Measurements from ENCODE around the gene ATPAF2.

Gene ATPAF2

DNA sequence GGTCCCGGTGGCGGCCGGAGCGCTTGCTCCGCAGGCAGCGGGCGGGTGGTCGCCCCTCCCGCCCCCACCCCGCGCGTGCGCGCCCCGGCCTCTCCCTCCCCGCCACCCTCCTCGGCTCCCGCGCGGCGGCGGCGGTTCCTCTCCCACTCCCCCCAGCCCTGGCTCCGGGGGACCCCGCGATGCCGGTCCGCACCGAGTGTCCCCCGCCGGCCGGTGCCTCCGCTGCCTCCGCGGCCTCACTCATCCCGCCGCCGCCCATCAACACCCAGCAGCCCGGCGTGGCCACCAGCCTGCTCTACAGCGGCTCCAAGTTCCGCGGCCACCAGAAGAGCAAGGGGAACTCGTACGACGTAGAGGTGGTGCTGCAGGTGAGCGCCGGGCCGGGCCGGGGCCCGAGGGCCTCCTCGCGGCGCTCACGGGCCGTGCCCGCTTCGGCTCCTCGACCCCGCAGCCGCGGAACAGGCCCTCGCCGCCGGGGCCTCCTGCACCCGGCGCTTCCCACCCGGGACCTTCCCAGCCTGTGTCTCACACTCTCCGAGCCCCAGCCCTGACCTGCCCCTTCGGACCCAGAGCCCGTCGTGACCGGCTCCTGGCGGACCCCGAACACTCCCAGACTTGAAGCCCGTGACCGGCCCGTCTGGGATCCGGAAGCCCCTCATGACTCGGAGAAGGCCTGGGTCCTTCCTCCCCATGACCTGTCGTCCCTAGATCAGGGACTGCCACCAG lies 730 bp upstream of the ATPAF2 start:
- no peak for DNase-seq

DNA sequence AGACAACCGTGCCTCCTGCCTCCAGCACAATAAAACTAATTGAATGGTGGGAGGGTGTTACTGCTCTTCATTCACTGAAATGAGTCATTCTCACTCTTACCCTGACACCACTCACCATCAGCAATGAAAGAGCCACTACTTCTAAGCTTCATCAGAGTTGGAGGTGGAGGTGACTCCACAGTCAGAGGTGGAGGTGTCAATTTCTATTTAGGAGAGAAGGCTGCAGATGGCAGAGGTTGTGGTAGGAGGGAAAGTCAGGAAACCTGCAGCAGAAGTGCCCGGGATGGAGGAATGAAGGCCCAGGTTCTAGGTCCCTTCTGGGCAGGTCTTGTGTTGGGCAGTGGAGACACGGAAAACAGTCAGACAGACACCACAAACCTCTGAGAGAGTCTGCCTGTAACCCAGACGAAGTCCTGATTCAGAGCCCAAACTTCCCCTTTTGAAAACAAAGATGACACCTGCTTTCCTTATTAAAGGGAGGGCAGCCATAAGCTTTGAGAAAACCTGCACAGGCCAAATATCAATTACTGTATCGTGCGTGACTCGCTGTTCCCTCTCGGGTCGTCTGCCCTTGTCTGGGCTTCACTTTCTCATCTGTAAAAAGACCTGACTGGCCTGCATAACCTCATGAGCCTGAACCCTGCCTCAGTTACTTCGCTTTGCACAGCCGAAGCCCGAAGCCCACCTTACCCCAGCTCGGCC lies 668 bp downstream of the ATPAF2 start:
- DNase-seq: peak; percentile 4

DNA sequence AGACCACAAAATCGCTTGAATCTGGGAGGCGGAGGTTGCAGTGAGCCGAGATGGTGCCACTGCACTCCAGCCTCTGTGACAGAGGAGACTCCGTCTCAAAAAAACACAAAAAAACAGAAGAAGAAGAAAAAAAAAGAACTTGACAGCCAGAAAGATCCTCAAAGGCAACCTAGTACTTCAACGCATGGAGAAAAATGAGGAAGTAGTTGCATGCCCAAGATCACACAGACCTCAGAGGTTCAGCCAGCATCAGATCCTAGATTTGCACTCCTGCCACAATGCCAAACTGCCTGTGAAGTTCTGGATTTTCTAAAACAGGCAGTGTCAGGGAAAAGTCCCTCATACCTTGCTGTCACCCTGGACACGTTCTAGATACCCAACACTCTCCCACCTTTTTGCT lies 1.5 kb downstream of the ATPAF2 start:
- no peak for DNase-seq

DNA sequence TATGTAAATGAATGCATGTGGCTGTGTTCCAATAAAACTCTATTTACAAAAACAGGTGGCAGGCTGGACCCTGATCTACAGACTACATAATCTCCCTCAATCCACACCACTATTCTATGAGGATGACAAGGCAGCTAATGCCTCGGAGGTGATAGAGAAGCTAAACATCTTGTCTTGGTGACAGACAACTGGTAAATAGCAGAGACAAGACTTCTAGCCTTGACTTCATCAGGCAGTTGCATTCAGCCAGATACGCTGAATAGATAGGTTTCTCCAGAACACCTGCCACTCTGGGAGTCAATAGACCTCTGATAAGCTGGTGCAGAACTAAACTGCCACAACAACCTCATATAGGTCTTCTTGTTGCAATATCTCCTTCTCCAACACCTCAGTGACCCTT lies 3.3 kb downstream of the ATPAF2 start:
- no peak for DNase-seq

DNA sequence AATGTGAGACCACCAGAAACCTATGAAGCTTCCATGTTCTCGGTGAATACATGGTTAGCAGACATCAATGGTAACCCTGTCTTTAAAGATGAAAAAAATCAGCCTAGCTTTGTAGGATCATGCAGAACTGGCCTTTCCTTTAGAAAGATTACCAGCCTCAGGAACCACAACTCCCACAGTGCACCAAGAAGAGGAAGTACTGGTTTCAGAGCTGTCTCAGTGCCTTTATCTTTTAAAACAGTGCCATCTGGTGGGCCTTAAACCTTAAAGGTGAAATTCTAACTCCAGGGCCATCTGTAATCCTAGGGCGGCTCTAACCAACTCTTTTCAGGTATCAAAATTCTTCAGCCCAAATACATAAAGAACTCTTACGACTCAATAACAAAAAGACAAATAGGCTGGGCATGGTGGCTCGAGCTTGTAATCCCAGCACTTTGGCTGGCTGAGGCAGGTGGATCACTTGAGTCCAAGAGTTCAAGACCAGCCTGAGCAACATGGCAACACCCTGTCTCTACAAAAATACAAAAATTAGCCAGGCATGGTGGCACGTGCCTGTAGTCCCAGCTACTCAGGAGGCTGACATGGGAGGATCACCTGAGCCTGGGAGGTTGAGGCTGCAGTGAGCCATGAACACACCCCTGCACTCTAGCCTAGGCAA lies 5.4 kb downstream of the ATPAF2 start:
- peak; percentile 40 for DNase-seq

- no peak for DNase-seq
These were observed 7.0 kb downstream of the ATPAF2 start for GRCh38 chr17:18031955-18032354.

GRCh38 chr17:18028952-18029540 lies 9.9 kb downstream of the ATPAF2 start:
- DNase-seq: no peak

GRCh38 chr17:18028114-18028951 lies 10.6 kb downstream of the ATPAF2 start:
- DNase-seq: no peak

DNA sequence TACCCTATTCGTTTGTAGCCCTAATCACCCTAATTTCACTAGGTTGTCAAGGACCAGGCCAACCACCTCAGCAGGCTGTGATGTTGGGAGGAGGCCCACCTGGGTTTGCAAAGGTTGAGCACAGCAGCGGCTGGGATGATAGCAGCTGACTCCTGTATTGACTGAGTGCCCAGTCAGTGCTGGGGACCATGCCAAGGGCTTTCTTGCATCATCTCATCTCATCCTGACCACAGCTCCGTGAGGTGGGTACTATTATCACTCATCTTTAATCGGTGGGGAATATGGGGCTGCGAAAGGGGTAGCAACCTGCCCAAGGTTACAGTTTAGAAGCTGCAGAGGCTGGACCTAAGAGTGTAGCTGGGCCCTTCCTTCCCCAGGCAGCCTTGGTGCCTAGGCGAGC lies 11.7 kb downstream of the ATPAF2 start:
- no peak for DNase-seq

DNA sequence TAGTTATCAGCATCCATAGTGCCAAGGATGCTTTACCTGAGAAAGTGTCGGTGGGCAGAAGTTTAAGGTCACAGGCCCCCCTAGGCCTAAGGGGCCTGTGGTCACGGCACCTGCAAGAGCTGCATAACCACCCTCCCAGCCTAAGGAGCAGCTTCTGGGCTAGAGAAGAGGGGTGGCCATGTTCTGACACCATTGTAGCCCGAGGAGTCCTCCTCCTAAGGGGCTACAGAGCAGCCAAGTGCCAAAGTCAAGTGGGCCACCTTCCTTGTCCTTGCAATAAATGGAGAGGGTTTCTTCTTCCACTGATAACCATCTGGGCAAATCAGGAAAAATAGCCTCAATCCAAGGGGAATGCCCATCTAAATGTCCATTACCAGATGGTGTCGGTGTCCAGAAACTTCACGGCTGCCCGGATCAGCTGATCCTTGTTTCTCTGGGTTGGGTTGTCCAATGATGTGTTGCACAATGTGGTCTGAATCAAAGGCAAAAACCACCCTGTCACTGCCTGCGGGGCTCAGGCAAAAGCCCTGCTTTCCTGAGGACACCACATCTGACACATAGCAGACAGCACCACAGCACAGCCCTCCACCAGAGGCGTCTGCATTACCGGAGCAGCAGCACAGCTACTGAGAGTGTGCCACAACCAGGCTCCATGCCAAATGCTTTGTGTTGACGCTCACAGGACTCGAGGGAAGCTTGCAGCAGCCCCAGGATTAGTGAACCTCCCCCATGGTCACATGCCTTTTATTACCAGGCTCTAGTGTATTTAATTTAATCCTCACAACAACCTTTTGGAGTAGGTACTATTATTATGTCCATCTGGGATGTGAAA lies 12.8 kb downstream of the ATPAF2 start:
- DNase-seq: no peak

GRCh38 chr17:18025241-18025944 lies 13.6 kb downstream of the ATPAF2 start:
- peak; percentile 11 for DNase-seq

DNA sequence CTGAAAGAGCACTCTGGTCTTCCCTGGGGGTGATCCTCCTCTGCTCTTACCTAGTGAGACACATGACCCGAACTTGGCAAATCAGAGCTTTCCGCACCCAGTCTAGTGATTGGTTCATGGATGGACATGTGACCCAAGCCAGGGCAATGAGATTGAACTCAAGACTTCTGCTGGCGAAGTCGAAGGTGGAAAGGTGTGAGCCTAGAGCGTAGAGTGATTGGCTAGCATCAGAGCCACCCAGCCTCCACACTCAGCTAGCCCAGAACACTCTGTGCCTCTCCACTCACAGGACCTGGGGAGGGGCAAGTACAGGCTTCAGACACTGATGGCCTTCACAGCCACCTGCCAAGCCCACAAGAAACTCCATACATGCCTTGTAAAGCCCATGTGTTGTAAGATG lies 17.6 kb downstream of the ATPAF2 start:
- DNase-seq: no peak

- no peak for DNase-seq
These were observed 18.0 kb downstream of the ATPAF2 start for GRCh38 chr17:18020971-18021370.

- DNase-seq: no peak
These were observed 19.2 kb downstream of the ATPAF2 start for GRCh38 chr17:18019838-18020154.

- no peak for DNase-seq
These were observed 20.5 kb downstream of the ATPAF2 start for GRCh38 chr17:18018411-18018921.

DNA sequence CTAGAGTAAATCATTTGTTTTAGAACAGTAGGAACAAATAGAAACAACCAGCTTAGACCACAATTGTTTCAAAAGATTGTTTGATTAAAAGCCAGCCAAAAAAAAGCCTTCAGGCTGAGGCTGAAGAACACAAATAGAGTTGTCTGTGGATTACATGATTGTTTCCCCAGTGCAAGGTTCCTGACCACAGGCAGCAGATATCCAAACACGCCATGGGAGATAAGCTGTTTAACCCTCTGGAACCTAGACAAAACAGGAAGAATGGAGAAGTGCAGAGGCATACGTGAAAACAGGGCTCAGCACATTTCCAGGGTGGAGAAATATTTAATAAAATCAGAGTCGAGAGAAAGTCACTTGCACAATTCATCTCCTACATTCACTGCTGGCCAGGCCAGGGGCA lies 21.0 kb downstream of the ATPAF2 start:
- DNase-seq: no peak

- no peak for DNase-seq
These were observed 22.5 kb downstream of the ATPAF2 start for GRCh38 chr17:18016426-18016825.

DNA sequence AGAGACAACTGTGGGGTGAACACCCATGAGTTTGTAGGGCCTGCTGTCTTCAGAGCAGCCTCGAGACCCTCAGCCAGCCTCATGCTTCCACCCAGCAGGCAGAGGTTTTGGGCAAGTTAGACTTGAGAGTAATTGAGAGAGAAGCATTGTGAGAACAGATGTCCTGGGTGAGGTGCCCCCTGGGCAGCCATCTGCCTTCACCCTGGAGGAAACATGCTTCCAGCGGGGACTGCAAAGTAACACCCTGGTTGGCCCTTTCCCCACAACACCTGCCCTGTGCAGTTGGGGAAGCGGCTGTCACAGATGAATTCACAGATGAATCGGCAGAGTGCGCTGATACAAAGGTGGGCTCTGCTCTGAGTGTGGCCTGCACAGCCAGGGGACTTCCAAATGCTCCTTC lies 23.4 kb downstream of the ATPAF2 start:
- DNase-seq: no peak

DNA sequence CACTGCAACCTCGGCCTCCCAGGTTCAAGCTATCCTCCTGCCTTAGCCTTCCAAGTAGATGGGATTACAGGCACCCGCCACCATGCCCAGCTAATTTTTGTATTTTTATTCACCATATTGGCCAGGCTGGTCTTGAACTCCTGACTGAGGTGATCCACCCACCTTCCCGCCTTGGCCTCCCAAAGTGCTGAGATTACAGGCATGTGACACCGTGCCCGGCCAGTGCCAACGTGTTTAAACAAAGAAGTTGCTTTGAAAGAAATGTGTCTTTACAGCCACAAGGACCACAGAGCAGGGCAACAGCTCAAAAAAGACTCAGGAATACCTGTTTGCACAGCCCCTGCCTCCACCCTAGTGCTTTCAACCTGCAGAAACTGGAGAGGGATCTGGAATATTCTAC lies 25.0 kb downstream of the ATPAF2 start:
- DNase-seq: no peak

- no peak for DNase-seq
These were observed 27.7 kb downstream of the ATPAF2 start for GRCh38 chr17:18011286-18011685.
